Natural killer cell (primary cell): Measurements from ENCODE around the gene LIME1. TPM values are rescaled to one million over a fixed set of nuclear protein-coding genes. Genes with fewer than 3 reads are reported as not detected.

Source experiments
- ATAC-seq, 3 donors: fragments of 150-1000 bp in 2 of 3; fragments of 200-7000 bp in 1 of 3; cut with Tn5 transposase; 1 replicate in 1 of 3; 2 replicates in 2 of 3; pipeline ENCODE4 v1.10.0; 2021; ENCODE audit warnings: mild to moderate bottlenecking in 2 of 3, moderate library complexity in 2 of 3
- DNase-seq, 2 donors: peaks; one replicate each; pipeline versions ENCODE4 v3.0.0 to v3.0.0-alpha.2; 2013 to 2021; ENCODE audit warnings: mixed read lengths in 1 of 2
- H3K27ac ChIP-seq: one replicate; pipeline ENCODE4 v1.5.1; 2013; ENCODE audit warnings: mild to moderate bottlenecking, low read length
- H3K27me3 ChIP-seq: one replicate; pipeline ENCODE4 v1.6.1; 2013; ENCODE audit warnings: low read length; ENCODE audit not compliant: control insufficient read depth, insufficient read depth
- H3K36me3 ChIP-seq: one replicate; pipeline ENCODE4 v1.6.1; 2013; ENCODE audit warnings: low read length; ENCODE audit not compliant: control insufficient read depth, insufficient read depth
- H3K4me1 ChIP-seq: one replicate; pipeline ENCODE4 v1.6.1; 2013; ENCODE audit warnings: low read length; ENCODE audit not compliant: control insufficient read depth, insufficient read depth
- H3K4me3 ChIP-seq: one replicate; pipeline ENCODE4 v1.5.1; 2013; ENCODE audit warnings: low read length
- H3K9me3 ChIP-seq: one replicate; pipeline ENCODE4 v1.6.1; 2013; ENCODE audit warnings: low read length; ENCODE audit not compliant: control insufficient read depth, insufficient read depth
- H3K27ac Mint-ChIP-seq, 2 donors: one replicate each; pipeline ENCODE4 v1.8.0; 2022; ENCODE audit warnings: mild to moderate bottlenecking in 2 of 2, mixed read lengths in 2 of 2, moderate library complexity in 1 of 2
- H3K27me3 Mint-ChIP-seq, 2 donors: one replicate each; pipeline ENCODE4 v1.8.0; 2022; ENCODE audit warnings: low read depth in 2 of 2, mixed read lengths in 2 of 2
- H3K36me3 Mint-ChIP-seq: one replicate; pipeline ENCODE4 v1.8.0; 2022; ENCODE audit warnings: mixed read lengths
- H3K4me1 Mint-ChIP-seq, 2 donors: one replicate each; pipeline ENCODE4 v1.8.0; 2022; ENCODE audit warnings: mixed read lengths in 2 of 2
- H3K4me3 Mint-ChIP-seq: one replicate; pipeline ENCODE4 v1.8.0; 2022; ENCODE audit warnings: mild to moderate bottlenecking, moderate library complexity, mixed read lengths
- H3K9me3 Mint-ChIP-seq, 2 donors: one replicate each; pipeline ENCODE4 v1.8.0; 2022; ENCODE audit warnings: mixed read lengths in 2 of 2
- WGBS: methylation state at CpG from one replicate; pipeline ENCODE4 v1.1.7; 2013; ENCODE audit warnings: missing lambda C conversion rate; ENCODE audit not compliant: insufficient coverage; 5-methylcytosine and 5-hydroxymethylcytosine counted together
- intact Hi-C: fragments of 100-400 bp; cut with micrococcal nuclease; formaldehyde crosslinking; loops from one replicate; pipeline ENCODE4 v1.14.2; 2022
- total RNA-seq, 4 donors: library from RNA; stranded (reverse); fragments of 120-200 nt in 1 of 4; gene quantifications; one replicate each; pipeline versions ENCODE4 v1.2.3 to v1.2.4, GENCODE V29; 2013 to 2022
- TF ChIP-seq, protein P1 (sequence below): fragments of 200-600 bp; IDR thresholded peaks from one replicate; pipeline ENCODE4 v1.8.0; 2022; ENCODE audit warnings: antibody characterized with exemption

LIME1 gene
- total RNA-seq, 3 donors from 2014 or later (not counting 1 experiment from before 2014, with no cell fraction given): 86.5 to 94.4 (median 91.7) TPM

DNA sequence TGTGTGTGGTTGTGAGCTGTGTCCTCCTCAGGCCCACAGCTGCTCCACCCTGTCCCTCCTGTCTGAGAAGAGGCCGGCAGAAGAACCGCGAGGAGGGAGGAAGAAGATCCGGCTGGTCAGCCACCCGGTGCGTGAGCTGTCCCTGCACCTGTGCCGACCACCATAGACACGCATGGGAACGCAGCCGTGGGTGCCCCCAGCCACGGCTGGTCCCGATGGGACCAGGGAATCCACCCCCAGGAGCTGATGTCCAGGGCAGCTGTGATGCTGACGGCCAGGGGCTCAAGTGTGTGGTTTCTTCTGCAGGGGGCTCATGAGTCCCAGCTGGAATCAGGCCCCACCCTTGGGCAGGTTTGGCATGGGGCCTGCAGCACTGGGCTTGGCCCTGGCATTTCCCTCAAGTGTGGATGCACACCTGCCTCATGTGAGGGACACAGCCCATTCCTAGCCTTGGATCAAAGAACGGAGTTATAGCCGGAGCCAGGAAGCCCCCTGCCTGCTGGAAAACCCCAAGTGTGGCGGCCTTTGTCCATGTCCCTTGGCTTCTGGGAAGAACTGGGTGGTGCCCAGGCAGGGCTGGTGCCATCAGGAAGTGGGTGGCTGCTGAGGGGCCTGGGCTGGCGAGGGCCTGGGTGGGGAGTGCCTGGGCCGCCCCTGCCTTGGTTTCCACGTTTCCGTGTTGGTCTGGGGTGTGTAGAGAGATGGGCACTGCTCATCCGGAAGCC, 44.6 kb upstream of the LIME1 start:
- intact Hi-C loops: no loop called here
- Mint-ChIP-seq H3K4me3 (no peak overlapping the region), H3K36me3 (no peaks in the 10 kb centered on the region), H3K27me3 (no peaks in the 10 kb centered on the region), H3K4me1 (peaks cover 0 to 21% of the 10 kb centered on the region in 2 donors), H3K9me3 (no peaks in the 10 kb centered on the region), H3K27ac (no peak overlapping the region)
- no peak overlapping the region for H3K4me3 ChIP-seq
- H3K36me3 ChIP-seq: peaks cover 5% of the 10 kb centered on the region
- H3K9me3 ChIP-seq: no peaks in the 10 kb centered on the region
- peaks cover 34% of the 10 kb centered on the region for H3K4me1 ChIP-seq
- TF ChIP-seq, protein P1, sequence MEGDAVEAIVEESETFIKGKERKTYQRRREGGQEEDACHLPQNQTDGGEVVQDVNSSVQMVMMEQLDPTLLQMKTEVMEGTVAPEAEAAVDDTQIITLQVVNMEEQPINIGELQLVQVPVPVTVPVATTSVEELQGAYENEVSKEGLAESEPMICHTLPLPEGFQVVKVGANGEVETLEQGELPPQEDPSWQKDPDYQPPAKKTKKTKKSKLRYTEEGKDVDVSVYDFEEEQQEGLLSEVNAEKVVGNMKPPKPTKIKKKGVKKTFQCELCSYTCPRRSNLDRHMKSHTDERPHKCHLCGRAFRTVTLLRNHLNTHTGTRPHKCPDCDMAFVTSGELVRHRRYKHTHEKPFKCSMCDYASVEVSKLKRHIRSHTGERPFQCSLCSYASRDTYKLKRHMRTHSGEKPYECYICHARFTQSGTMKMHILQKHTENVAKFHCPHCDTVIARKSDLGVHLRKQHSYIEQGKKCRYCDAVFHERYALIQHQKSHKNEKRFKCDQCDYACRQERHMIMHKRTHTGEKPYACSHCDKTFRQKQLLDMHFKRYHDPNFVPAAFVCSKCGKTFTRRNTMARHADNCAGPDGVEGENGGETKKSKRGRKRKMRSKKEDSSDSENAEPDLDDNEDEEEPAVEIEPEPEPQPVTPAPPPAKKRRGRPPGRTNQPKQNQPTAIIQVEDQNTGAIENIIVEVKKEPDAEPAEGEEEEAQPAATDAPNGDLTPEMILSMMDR: no peak
- H3K27ac ChIP-seq: no peak overlapping the region
- no peaks in the 10 kb centered on the region for H3K27me3 ChIP-seq
- DNase-seq (no peak), ATAC-seq (no peak)
- 92% methylated on average over 21 of the region's 21 CpGs for WGBS

DNA sequence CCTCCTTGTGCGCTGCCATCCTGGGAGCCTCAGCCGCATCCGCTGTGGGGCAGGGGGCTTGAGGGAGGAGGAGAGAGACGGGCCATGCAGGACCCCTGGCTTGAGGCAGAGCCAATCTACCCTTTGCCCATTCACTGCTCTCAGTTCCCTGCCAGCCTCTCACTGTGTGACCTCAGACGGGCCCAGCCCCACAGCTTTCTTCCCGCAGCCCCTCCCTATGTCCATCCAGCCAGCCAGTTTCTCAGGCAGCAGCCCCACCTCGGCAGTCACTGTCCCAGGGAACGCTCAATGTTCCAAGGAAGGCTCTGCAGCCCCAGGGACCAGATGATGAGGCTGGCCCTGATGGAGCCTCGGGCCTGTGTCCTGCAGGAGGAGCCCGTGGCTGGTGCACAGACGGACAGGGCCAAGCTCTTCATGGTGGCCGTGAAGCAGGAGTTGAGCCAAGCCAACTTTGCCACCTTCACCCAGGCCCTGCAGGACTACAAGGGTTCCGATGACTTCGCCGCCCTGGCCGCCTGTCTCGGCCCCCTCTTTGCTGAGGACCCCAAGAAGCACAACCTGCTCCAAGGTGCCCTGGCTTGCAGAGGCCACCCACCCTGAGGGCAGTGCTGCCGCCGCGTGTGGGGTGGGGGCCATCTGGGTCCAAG, 43.9 kb upstream of the LIME1 start:
- no peak for DNase-seq
- peak overlapping the region; percentile 87 to 90 for H3K27ac Mint-ChIP-seq

DNA sequence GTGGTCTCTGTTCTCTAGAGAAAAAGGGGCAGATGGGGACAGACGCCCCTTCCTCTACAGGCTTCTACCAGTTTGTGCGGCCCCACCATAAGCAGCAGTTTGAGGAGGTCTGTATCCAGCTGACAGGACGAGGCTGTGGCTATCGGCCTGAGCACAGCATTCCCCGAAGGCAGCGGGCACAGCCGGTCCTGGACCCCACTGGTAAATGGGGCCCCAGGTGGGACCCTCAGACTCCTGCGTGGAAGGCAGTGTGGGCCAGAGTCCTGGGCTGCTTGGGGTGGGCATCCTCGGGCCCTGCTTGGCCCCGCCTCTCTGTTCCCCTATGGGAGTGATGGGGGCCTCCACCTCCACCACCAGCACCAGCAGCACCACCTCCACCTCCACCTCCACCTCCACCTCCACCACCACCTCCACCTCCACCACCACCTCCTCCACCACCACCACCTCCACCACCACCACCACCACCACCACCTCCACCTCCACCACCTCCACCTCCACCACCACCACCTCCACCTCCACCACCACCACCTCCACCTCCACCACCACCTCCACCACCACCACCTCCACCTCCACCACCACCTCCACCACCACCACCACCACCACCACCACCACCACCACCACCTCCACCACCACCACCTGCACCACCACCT, 43.3 kb upstream of the LIME1 start:
- WGBS: 97% methylated on average over 8 of the region's 10 CpGs
- no peak overlapping the region for H3K4me3 ChIP-seq
- TF ChIP-seq, protein P1: no peak
- DNase-seq: no peak
- peaks cover 34% of the 10 kb centered on the region for H3K4me1 ChIP-seq
- peaks cover 5% of the 10 kb centered on the region for H3K36me3 ChIP-seq
- Mint-ChIP-seq H3K9me3 (no peaks in the 10 kb centered on the region), H3K27ac (peak overlapping the region; percentile 87 to 90), H3K4me1 (peaks cover 0 to 27% of the 10 kb centered on the region in 2 donors), H3K4me3 (no peak overlapping the region), H3K27me3 (no peaks in the 10 kb centered on the region), H3K36me3 (no peaks in the 10 kb centered on the region)
- H3K9me3 ChIP-seq: no peaks in the 10 kb centered on the region
- intact Hi-C loops: no loop called here
- no peak overlapping the region for H3K27ac ChIP-seq
- no peaks in the 10 kb centered on the region for H3K27me3 ChIP-seq
- ATAC-seq: peak in 1 of 3 donors; percentile 28

More for the DNA sequence above, 43.9 kb upstream of the LIME1 start:
- H3K27me3 Mint-ChIP-seq: no peaks in the 10 kb centered on the region
- Histone ChIP-seq H3K9me3 (no peaks in the 10 kb centered on the region), H3K27me3 (no peaks in the 10 kb centered on the region), H3K36me3 (peaks cover 5% of the 10 kb centered on the region), H3K27ac (no peak overlapping the region), H3K4me1 (peaks cover 34% of the 10 kb centered on the region), H3K4me3 (no peak overlapping the region)
- no peaks in the 10 kb centered on the region for H3K9me3 Mint-ChIP-seq
- intact Hi-C loops: no loop called here
- WGBS: 96% methylated on average over 19 of the region's 20 CpGs
- H3K4me3 Mint-ChIP-seq: peak overlapping the region; percentile 28
- TF ChIP-seq, protein P1: no peak
- ATAC-seq: no peak
- no peaks in the 10 kb centered on the region for H3K36me3 Mint-ChIP-seq
- H3K4me1 Mint-ChIP-seq: peaks cover 0 to 27% of the 10 kb centered on the region in 2 donors
